Measurements from ENCODE around the gene FAM217A. TPM values are rescaled to one million over a fixed set of nuclear protein-coding genes. Genes with fewer than 3 reads are reported as not detected.

FAM217A gene
- total and polyA plus RNA-seq, 2 of the 13 experiments (the other 11 are each of a cell fraction or from before 2014, with no cell fraction given): not detected

- TF ChIP-seq GPN1 (CRISPR knock-in tag; IDR thresholded peaks at IDR 0.05; ENCODE audit: borderline replicate concordance): no peak
- TF ChIP-seq AKAP8 (CRISPR knock-in tag; IDR thresholded peaks at IDR 0.05): peak; percentile 88
- no peak for TF ChIP-seq DDIT3 (CRISPR knock-in tag; IDR thresholded peaks at IDR 0.05)
- no peak for TF ChIP-seq ZNF333 (CRISPR knock-in tag; IDR thresholded peaks at IDR 0.05; ENCODE audit: borderline replicate concordance)
- no peak for TF ChIP-seq GMEB2 (CRISPR knock-in tag; IDR thresholded peaks at IDR 0.05; ENCODE audit: low read depth)
- peak; percentile 97 for TF ChIP-seq ZBTB39 (CRISPR knock-in tag; IDR thresholded peaks at IDR 0.05)
- TF ChIP-seq ZMYM4 (CRISPR knock-in tag; IDR thresholded peaks at IDR 0.05): peak; percentile 94
- TF ChIP-seq ZZZ3 (CRISPR knock-in tag; IDR thresholded peaks at IDR 0.05; ENCODE audit: borderline replicate concordance): peak; percentile 42; the same call in 1 of the 2 replicates
- no peak; the same call in 1 of the 2 replicates for TF ChIP-seq SP4 (CRISPR knock-in tag; IDR thresholded peaks at IDR 0.05)
- 0 out of 2 replicates have a peak, but pooled peaks have one; percentile 39 for TF ChIP-seq ZNF501 (CRISPR knock-in tag; IDR thresholded peaks at IDR 0.05)
- TF ChIP-seq ARNT2 (CRISPR knock-in tag; IDR thresholded peaks at IDR 0.05; ENCODE audit: low read depth): 0 out of 2 replicates have a peak, but pooled peaks have one; percentile 51
- TF ChIP-seq ZNF75D (CRISPR knock-in tag; IDR thresholded peaks at IDR 0.05; ENCODE audit: borderline replicate concordance): no peak
- peak; percentile 96 for TF ChIP-seq ELF3 (CRISPR knock-in tag; IDR thresholded peaks at IDR 0.05)
- TF ChIP-seq GRHL1 (CRISPR knock-in tag; conservative IDR thresholded peaks at IDR 0.05): no peak
- no peak for TF ChIP-seq JARID2 (CRISPR knock-in tag; IDR thresholded peaks at IDR 0.05; ENCODE audit: insufficient replicate concordance)
- TF ChIP-seq ZNF773 (CRISPR knock-in tag; IDR thresholded peaks at IDR 0.05; ENCODE audit: borderline replicate concordance): no peak
- no peak for TF ChIP-seq BCL3 (CRISPR knock-in tag; IDR thresholded peaks at IDR 0.05)
- no peak; the same call in 1 of the 2 replicates for TF ChIP-seq ZFP82 (CRISPR knock-in tag; IDR thresholded peaks at IDR 0.05; ENCODE audit: borderline replicate concordance)
These were observed 23.8 kb upstream of the FAM217A start (continued) for GRCh38 chr6:4102687-4103244.

Measured in HepG2 (cell line).